Measurements from ENCODE around the gene PRRX2.

The PRRX2 gene

GRCh38 chr9:129647635-129648034 is 17.8 kb upstream of the PRRX2 start:
- Histone ChIP-seq H3K79me2 (ENCODE audit: insufficient read depth, low read length) (no peaks in the 10 kb centered on the region), H3K9me3 (ENCODE audit: low read length) (no peaks in the 10 kb centered on the region), H3K27ac (ENCODE audit: low read depth, low read length, poor library complexity, severe bottlenecking) (no peak overlapping the region), H3F3A (ENCODE audit: insufficient read depth, low read length) (no peaks in the 10 kb centered on the region), H3K27me3 (ENCODE audit: insufficient read depth, low read length) (no peaks in the 10 kb centered on the region), H3K9me2 (ENCODE audit: low read depth, low read length) (no peaks in the 10 kb centered on the region), H3K4me3 (ENCODE audit: low read depth, low read length, poor library complexity, severe bottlenecking) (no peak overlapping the region), H2AFZ (ENCODE audit: low read length) (no peak overlapping the region), H3K9ac (ENCODE audit: low read length) (no peak overlapping the region), H3K4me2 (ENCODE audit: low read length) (no peak overlapping the region), H3K4me1 (ENCODE audit: insufficient read depth, low read length, severe bottlenecking) (no peaks in the 10 kb centered on the region), H3K36me3 (ENCODE audit: insufficient read depth, low read length) (no peaks in the 10 kb centered on the region), H4K20me1 (ENCODE audit: insufficient read depth, low read length) (no peaks in the 10 kb centered on the region)
- TF ChIP-seq EZH2 (IDR thresholded peaks at IDR 0.05; ENCODE audit: borderline replicate concordance, low read length) (no peak), CTCF (IDR thresholded peaks at IDR 0.05; ENCODE audit: low read length) (no peak)

DNA sequence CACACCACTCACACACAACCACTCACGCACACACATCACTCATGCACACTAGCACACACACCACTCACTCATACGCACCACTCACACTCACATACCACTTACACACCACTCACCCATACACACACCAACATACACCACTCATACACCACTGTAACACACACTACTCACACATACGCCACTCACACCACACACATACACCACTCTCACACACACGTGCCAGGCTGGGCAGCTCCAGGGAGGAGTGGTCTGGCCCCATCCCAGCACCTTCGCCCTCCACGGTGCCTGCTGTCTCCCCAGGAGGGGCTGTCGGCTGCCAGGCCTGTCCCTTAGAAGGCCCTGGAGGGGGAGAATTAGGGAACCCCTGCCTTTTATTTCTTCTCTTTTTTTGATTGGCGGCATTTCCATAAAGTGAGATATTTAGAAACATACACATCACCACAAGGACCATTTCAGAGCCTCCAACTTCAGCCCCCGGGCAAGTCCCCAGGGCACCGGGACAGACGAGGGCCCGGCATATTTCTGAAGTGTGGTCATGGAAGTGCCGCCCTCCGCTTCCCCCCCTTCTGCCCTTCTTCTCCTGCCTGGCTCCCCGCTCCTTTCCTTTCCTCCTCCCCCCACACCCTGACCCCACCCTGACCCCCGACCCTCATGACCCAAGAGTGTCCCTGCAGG is 17.2 kb upstream of the PRRX2 start:
- Histone ChIP-seq H3K4me2 (ENCODE audit: low read length) (no peak overlapping the region), H3K27ac (ENCODE audit: low read depth, low read length, poor library complexity, severe bottlenecking) (no peak overlapping the region), H3K27me3 (ENCODE audit: insufficient read depth, low read length) (no peaks in the 10 kb centered on the region), H3K9me3 (ENCODE audit: low read length) (no peaks in the 10 kb centered on the region), H3K9me2 (ENCODE audit: low read depth, low read length) (no peaks in the 10 kb centered on the region), H3K4me3 (ENCODE audit: low read depth, low read length, poor library complexity, severe bottlenecking) (no peak overlapping the region), H3K4me1 (ENCODE audit: insufficient read depth, low read length, severe bottlenecking) (no peaks in the 10 kb centered on the region), H3K79me2 (ENCODE audit: insufficient read depth, low read length) (no peaks in the 10 kb centered on the region), H4K20me1 (ENCODE audit: insufficient read depth, low read length) (no peaks in the 10 kb centered on the region), H2AFZ (ENCODE audit: low read length) (no peak overlapping the region), H3F3A (ENCODE audit: insufficient read depth, low read length) (no peaks in the 10 kb centered on the region), H3K36me3 (ENCODE audit: insufficient read depth, low read length) (no peaks in the 10 kb centered on the region), H3K9ac (ENCODE audit: low read length) (no peak overlapping the region)
- TF ChIP-seq CTCF (IDR thresholded peaks at IDR 0.05; ENCODE audit: low read length): no peak
- TF ChIP-seq EZH2 (IDR thresholded peaks at IDR 0.05; ENCODE audit: borderline replicate concordance, low read length): no peak

GRCh38 chr9:129648764-129649115 is 16.7 kb upstream of the PRRX2 start:
- H3K4me2 ChIP-seq (ENCODE audit: low read length): no peak overlapping the region
- no peaks in the 10 kb centered on the region for H3F3A ChIP-seq (ENCODE audit: insufficient read depth, low read length)
- no peak overlapping the region for H3K4me3 ChIP-seq (ENCODE audit: low read depth, low read length, poor library complexity, severe bottlenecking)
- no peak overlapping the region for H2AFZ ChIP-seq (ENCODE audit: low read length)
- no peaks in the 10 kb centered on the region for H3K9me3 ChIP-seq (ENCODE audit: low read length)
- TF ChIP-seq CTCF (IDR thresholded peaks at IDR 0.05; ENCODE audit: low read length) (no peak), EZH2 (IDR thresholded peaks at IDR 0.05; ENCODE audit: borderline replicate concordance, low read length) (no peak)
- no peaks in the 10 kb centered on the region for H4K20me1 ChIP-seq (ENCODE audit: insufficient read depth, low read length)
- no peaks in the 10 kb centered on the region for H3K4me1 ChIP-seq (ENCODE audit: insufficient read depth, low read length, severe bottlenecking)
- H3K9me2 ChIP-seq (ENCODE audit: low read depth, low read length): no peaks in the 10 kb centered on the region
- H3K9ac ChIP-seq (ENCODE audit: low read length): no peak overlapping the region
- no peaks in the 10 kb centered on the region for H3K27me3 ChIP-seq (ENCODE audit: insufficient read depth, low read length)
- H3K79me2 ChIP-seq (ENCODE audit: insufficient read depth, low read length): no peaks in the 10 kb centered on the region
- H3K36me3 ChIP-seq (ENCODE audit: insufficient read depth, low read length): no peaks in the 10 kb centered on the region
- H3K27ac ChIP-seq (ENCODE audit: low read depth, low read length, poor library complexity, severe bottlenecking): no peak overlapping the region

All from OCI-LY1 (cell line).